ENCODE data around the gene CLEC17A. TPM values are rescaled to one million over a fixed set of nuclear protein-coding genes. Genes with fewer than 3 reads are reported as not detected.

The CLEC17A gene
- polyA plus RNA-seq, 4 donors = 0.08 to 0.24 (median 0.22) TPM; not detected in 1

- DNase-seq (ENCODE audit: low read depth in 4 of 4, low spot score in 3 of 4) = no peak
These were observed 56.8 kb downstream of the CLEC17A start for GRCh38 chr19:14639536-14640277.

- DNase-seq (ENCODE audit: low read depth in 4 of 4, low spot score in 3 of 4) = no peak
These were observed 65.6 kb downstream of the CLEC17A start for GRCh38 chr19:14648506-14648905.

GRCh38 chr19:14649020-14649419, 66.1 kb downstream of the CLEC17A start:
- no peak for DNase-seq (ENCODE audit: low read depth in 4 of 4, low spot score in 3 of 4)

DNA sequence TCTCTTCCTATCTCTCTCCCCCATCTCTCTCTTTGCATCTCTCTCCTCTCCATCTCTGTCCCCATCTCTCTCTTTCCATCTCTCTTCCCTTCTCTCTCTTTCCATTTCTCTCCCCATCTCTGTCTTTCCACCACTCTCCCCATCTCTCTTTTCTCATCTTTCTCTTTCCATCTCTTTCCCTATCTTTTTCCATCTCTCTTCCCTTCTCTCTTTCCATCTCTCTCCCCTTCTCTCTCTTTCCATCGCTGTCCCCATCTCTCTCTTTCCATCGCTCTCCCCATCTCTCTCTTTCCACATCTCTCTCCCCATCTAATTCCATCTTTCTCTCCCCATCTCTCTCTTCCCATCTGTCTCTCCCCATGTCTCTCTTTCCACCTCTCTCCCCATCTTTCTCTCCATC, 67.3 kb downstream of the CLEC17A start:
- no peak for DNase-seq (ENCODE audit: low read depth in 4 of 4, low spot score in 3 of 4)

DNA sequence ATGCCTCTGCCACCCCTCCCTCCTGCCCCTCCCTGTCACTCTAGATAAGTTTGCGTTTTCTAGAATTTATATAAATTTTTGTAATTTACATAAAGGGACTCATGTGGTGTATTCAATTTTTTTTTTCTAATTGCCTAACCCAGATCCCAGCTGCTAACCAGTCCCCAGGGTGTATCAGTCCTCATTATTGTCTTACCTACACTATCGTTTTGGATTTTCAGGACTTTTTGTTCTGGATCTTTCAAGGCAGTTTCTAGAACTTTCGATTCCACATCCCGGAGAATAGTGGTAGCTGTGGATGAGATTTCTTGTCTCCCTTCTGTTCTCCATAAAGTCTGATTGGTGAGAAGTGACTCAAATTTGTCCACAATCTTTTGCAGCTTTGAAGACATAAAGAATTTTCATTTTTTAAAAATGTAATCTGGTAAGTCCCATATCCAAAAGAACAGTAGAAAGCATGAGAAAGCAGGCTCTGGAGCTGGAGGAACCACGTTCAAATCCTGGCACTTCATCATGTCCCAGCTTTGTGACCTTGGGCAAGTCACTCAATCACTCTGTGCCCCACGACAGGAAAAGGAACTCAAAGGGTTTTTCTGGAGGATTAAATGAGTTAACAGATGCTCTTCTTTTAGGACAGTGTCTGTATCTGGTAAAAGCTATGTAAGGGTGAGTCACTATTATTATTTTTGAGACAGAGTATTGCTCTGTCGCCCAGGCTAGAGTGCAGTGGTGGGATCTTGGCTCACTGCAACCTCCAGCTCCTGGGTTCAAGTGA, 72.1 kb downstream of the CLEC17A start:
- DNase-seq (ENCODE audit: low read depth in 4 of 4, low spot score in 3 of 4) = no peak

- DNase-seq (ENCODE audit: low read depth in 4 of 4, low spot score in 3 of 4) = no peak
These were observed 72.8 kb downstream of the CLEC17A start for GRCh38 chr19:14655726-14656125.

- DNase-seq (ENCODE audit: low read depth in 4 of 4, low spot score in 3 of 4) = no peak
These were observed 77.1 kb downstream of the CLEC17A start for GRCh38 chr19:14659874-14660489.

DNA sequence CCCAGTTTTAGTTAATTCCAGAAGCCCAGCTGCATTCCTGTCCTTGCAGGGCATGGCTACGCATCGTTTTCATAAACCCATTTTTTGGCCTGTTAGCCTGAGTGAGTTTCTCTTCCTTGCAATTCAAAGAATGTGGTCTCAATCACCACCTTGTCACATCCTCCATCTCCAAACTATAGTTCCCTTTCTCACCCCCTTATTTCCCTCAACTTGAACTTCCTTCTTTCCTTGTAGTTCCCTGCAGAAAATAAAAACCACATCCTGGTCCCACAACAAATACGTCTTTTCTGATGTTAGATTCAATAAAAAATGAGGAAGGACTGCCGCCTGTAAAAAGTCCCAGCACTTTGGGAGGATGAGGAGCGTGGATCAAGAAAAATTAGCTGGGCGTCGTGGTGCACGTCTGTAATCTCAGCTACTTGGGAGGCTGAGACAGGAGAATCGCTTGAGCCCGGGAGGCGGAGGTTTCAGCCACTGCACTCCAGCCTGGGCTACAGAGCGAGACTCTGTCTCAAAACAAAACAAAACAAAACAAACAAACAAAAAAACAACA, 78.6 kb downstream of the CLEC17A start:
- no peak for DNase-seq (ENCODE audit: low read depth in 4 of 4, low spot score in 3 of 4)

Other genes with a start within 250 kb of the CLEC17A start
- gene ADGRE5, start 201.6 kb upstream of the CLEC17A start, polyA plus RNA-seq (ENCODE audit: insufficient read length in 4 of 4) = 10 to 100 TPM; 18.8 to 25.1 (median 21.5) TPM
- 10 to 100 TPM; 47.7 to 64.8 (median 55.1) TPM for gene DDX39A, start 163.7 kb upstream of the CLEC17A start, polyA plus RNA-seq (ENCODE audit: insufficient read length in 4 of 4)
- gene PKN1, start 149.8 kb upstream of the CLEC17A start, polyA plus RNA-seq (ENCODE audit: insufficient read length in 4 of 4) = 100 to 1,000 TPM in 1 of 4 donors, 10 to 100 TPM in 3; 81.0 to 109 (median 83.2) TPM
- 1 to 10 TPM; 3.9 to 5.8 (median 4.8) TPM for gene PTGER1, start 107.7 kb upstream of the CLEC17A start, polyA plus RNA-seq (ENCODE audit: insufficient read length in 4 of 4)
- gene GIPC1, start 87.0 kb upstream of the CLEC17A start, polyA plus RNA-seq (ENCODE audit: insufficient read length in 4 of 4) = 10 to 100 TPM; 67.1 to 95.9 (median 70.2) TPM
- gene DNAJB1, start 64.7 kb upstream of the CLEC17A start, polyA plus RNA-seq (ENCODE audit: insufficient read length in 4 of 4) = 100 to 1,000 TPM; 103 to 111 (median 108) TPM
- gene TECR, start 53.5 kb upstream of the CLEC17A start, polyA plus RNA-seq (ENCODE audit: insufficient read length in 4 of 4) = 100 to 1,000 TPM; 137 to 174 (median 150) TPM
- gene NDUFB7, start 11.0 kb upstream of the CLEC17A start, polyA plus RNA-seq (ENCODE audit: insufficient read length in 4 of 4) = 100 to 1,000 TPM in 1 of 4 donors, 10 to 100 TPM in 3; 87.3 to 124 (median 93.3) TPM
- under 1 TPM in 3 of 4 donors, not detected in 1; 0.08 to 0.13 (median 0.11) TPM for gene ADGRE3, start 91.8 kb downstream of the CLEC17A start, polyA plus RNA-seq (ENCODE audit: insufficient read length in 4 of 4)
- 10 to 100 TPM; 14.8 to 19.3 (median 17.0) TPM for gene ZNF333, start 107.0 kb downstream of the CLEC17A start, polyA plus RNA-seq (ENCODE audit: insufficient read length in 4 of 4)
- under 1 TPM; 0.18 to 0.64 (median 0.38) TPM for gene ADGRE2, start 195.5 kb downstream of the CLEC17A start, polyA plus RNA-seq (ENCODE audit: insufficient read length in 4 of 4)

Data from right renal pelvis (tissue), 4 donors.